HG02884 (cell line): ENCODE data around the gene HOXB6.

Source experiments
- ATAC-seq: cut with Tn5 transposase; IDR thresholded peaks from one replicate; pipeline ENCODE4 v1.9.1; 2021; ENCODE audit warnings: mild to moderate bottlenecking, moderate library complexity; ENCODE audit not compliant: unreplicated experiment

Gene HOXB6

DNA sequence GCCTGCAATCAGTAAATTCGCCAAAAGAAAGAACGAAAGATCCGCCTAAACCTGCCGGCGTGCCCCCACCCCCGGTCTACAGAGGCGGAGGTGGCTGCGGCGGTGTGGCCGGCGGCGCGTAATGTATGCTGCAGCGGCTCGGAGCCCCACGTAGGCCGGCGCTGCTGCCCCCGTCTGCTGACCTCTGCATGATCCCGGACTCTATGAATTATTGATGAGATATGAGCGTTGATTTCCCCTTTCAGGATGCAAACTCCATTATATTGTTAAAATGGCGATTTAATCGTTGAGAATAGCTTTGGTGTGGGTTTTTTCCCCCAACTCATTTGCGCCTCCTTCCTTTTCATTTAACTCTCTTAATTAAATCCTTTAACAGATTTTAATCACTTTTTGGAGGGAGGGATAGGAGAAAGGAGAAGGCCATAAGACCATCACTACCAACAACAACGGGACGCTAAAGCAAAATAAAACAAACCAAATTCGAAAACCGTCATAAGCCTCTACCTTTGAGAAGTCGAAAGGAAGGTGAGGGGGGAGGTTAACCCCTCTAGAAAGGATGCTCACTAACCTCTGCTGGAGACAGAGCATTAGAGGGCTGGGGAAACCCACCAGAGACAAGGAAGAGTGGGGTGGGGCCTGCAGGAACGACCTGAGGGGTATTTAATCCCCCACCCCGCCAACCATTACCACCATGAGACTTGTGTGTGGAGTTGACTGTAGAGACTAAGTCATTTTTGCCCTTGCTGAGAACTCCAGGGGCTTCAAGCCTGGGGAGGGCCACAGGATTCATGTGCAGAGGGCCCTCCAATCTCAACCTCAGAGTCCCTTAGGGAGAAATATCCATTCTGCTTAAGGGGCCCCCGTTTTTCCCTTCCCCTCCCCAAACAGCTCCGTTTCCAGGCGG, 18.2 kb downstream of the HOXB6 start:
- no peak for ATAC-seq

DNA sequence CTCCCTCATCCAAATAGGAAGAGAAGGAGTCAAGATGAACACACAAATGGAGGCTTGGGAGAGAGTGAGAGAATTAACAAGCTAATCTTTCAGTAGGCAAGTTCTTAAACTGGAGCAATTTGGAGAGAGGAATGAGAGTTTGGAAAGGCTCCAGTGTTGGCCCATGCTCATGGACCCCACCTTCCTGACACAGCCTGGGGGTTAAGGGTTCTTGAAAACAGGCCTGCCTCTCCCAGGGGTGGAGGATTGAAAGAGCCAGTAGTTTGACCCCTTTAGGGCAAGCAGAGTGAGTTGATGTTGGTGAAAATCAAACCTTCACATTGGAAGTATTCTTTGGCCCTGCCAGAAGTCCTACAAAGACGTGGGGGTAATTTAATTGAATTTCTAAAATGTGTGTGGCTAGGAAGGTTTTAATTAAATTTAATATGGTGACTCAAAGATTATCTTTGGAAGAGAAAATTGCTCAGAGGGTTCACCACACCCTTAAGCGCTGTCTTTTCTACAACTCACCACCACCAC, 20.5 kb downstream of the HOXB6 start:
- no peak for ATAC-seq

DNA sequence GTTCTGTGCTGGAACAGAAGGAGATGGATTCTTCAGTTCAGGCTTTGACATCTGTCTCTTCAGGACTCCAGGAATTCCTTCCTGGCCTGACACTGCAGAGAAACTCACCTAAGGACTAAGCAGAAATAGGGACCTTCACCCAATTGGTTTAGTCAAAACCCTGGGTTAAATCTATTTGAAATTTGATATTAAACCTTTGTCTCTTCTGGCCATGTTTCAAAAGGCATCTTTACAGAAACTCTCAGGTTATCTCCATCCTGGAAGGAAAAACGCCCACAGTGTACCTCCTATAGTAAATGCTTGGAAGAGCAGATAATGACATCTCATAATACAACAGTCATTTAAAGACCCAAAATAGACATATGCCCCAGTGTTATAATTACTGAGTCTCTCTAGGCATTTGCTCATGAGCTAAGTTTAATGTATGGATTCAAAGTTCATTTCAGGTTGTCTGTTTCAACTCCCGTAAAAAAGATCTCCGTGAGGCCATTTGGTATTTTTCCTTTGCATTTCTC, 21.0 kb downstream of the HOXB6 start:
- ATAC-seq = no peak

DNA sequence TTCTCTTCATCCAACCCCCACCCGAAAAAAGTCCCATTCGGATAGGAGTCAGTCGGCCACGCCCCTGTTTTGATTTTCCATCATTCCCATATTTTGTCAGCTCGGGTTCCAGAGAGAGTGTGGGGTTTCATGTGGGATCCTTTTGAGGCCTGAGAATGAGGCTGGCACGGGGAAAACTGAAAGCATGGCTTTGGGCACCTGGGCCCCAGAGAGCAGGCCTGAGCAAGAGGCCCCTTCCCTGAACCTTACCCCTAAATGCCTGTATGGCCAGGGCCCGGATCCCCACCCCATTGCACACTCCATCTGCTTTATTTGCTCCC, 22.1 kb downstream of the HOXB6 start:
- ATAC-seq = no peak

DNA sequence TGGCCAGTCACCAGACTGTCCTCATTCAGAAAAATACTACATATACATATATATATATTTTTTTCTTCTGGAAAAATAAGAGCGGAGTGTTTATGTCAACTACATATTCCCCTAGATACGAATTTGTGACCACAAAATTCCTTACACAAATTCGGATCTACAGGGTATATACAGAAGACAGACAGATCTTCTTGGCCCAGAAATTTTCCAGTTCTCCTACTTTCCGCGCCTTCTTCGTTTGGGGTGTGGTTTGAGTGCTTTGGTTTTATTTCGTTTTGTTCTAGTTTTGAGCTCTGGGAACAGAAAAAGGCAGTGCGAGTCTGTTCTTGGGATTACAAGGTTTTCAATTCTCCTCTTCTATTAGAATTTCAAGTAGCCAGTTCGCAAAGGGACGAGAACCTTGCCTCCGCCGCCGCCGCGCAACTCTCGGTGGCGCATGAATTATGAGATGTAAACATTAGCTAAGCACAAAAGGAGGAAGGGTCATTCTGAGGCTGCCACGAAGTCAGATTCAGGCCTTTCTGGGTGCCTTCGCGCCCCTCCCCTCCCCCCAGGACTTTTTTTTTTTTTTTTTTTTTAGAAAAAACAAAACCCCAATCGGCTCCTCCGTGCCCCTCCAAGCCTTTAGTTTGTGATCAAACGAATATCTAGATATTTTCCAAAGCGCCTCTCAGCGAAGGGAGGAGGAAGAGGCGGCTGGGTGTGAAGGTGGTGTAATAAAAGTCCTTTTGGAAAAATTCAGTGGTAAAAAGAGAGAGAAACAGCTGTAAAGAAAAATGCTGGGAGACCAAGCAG, 24.8 kb downstream of the HOXB6 start:
- no peak for ATAC-seq

DNA sequence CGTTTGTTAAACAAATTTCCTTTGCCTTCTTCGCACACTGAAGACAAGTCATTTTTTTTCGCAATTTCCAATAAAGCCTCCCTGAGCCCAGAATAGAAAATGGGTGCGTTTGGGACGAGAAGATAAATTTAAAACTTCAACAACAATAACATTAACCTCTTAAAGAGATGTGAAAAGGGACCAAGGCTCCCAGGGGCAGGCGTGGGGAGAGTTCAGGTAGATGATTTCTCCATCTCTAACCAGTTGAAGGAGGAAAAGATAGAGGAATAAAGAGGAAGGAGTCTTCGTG, 25.4 kb downstream of the HOXB6 start:
- ATAC-seq = no peak

DNA sequence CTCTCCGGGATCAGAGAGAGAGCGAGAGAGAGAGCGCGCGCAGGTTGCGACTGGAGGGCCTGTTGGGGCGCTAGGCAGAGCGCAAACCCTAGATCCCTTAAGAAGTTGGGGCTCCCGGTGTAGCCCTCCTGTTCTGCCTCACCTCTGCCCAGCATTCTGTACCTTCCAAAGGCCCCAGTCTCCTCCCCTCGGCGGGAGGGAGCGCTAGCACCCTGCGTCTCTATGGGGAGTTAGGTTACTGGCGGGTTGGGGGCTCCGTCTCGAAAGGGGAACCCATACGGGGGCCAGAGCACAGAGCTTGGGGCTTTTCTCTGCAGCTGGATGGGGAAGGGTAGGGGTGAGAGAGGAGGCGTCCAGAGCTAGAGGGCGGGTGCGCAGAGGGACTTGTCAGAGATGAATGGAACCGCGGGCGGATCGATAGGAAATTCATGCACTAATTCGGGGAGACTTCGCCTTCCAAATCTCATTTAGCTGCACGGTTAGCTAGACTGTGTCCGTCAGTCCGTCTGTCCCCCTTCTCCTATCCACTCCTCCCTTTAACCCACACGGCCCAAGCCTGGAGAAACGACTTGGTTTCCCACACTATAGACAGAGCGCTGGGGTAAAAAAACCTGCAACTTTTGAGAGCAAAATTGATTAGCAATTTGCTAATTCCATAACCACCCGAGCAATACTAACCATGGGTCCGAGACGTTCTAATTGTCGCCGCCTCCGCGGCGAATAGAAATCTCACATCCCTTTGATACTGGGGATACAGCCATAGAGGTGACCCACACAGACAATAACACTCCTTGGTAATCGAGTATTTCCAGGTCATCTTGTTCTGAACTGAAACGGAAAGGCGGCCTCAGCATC, 25.9 kb downstream of the HOXB6 start:
- no peak for ATAC-seq

DNA sequence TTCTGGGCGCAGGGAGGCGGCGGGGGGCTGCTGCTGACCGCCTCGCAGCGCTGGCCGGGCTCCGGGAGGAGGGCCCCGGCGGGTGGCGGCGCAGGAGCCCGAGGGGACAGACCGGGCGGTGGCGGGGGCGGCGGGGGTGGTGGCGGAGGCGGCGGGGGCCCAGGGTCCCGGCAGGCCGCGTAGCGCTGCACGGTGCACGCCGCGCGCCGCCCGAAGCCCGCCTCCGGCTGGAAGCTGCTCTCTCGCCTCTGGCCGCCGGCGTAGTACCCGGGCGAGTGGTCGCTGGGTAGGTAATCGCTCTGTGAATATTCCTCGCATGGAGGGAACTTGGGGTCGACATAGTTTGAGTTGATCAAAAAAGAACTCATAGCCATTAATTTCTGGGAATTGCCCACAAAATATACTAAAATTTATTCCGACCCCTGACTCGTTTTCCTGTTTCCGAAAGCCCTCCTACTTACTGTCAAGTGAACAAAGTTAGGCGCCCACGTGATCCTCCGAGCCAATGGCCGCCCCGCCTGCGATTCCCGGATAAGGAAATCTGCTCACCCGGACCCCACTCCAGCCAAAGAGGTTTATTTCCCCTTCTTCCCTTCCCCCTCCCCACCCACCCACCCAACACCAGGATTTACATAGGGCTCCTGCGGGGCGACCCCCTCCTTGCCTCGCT, 26.7 kb downstream of the HOXB6 start, which contains the start of gene HOXB4:
HOXB4 (minus strand) TSS at position 405 of the 670 bp plus-strand sequence; CDS start at position 374, 31 bp downstream.
- ATAC-seq = no peak

DNA sequence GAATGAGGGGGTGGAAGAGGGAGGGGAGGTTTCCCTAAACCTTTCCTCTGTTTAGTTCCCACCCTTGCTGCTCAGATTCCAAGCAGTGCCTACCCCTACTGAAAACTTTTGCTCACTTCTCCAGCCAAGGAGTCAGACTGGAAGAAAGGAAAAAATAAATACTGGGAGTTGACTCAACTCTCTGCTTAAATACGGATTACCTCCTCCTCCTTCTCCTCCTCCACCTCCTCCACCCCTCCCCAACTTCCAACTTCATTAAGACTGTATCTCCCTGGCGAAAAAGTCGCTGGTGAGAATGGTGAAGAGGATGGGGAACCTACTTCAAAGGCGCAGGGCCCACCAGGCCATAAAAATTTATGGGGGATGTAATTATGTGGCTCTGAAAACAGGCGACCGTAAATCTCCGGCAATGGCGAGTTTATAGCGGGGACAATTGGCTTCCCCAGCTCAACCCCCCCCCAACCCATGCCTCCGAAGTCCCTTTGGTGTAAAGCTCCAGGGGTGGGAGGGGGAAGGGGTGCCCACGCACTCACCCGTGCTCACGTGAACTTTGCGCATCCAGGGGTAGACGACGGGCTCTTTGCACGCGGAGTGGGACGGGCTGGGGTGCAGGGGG, 27.3 kb downstream of the HOXB6 start:
- ATAC-seq = no peak

DNA sequence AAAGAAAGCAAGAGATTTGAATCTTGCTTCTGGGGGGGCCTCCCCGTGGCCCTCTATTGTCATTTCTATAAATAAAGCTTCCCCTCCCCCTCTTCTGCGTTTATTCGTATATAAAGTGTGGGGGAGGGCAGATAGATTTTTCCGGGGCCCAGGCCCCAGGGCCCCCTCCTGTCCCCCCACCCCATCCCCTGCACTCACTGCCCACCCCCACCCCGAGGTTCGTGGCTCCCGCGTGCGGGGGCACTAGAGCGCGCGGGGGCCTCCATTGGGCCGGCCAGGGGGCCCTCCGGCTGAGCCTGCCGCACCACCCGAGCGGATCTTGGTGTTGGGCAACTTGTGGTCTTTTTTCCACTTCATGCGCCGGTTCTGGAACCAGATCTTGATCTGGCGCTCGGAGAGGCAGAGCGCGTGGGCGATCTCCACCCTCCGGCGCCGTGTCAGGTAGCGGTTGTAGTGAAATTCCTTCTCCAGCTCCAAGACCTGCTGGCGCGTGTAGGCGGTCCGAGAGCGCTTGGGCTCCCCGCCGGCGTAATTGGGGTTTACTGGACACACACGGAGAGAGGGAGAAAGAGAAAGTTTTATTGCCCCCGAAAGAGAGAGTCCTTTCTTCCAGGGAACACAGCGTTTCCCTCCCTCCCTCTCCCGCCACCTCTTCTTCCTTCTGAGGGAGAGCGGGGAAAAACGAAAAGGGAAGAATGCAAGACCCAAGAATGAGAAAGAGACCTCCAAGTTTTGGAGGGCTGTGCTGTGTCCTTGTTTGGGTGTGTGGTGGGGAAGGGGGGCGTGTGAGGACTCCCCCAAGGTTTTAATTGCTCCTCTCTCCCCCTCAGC, 28.1 kb downstream of the HOXB6 start:
- no peak for ATAC-seq

DNA sequence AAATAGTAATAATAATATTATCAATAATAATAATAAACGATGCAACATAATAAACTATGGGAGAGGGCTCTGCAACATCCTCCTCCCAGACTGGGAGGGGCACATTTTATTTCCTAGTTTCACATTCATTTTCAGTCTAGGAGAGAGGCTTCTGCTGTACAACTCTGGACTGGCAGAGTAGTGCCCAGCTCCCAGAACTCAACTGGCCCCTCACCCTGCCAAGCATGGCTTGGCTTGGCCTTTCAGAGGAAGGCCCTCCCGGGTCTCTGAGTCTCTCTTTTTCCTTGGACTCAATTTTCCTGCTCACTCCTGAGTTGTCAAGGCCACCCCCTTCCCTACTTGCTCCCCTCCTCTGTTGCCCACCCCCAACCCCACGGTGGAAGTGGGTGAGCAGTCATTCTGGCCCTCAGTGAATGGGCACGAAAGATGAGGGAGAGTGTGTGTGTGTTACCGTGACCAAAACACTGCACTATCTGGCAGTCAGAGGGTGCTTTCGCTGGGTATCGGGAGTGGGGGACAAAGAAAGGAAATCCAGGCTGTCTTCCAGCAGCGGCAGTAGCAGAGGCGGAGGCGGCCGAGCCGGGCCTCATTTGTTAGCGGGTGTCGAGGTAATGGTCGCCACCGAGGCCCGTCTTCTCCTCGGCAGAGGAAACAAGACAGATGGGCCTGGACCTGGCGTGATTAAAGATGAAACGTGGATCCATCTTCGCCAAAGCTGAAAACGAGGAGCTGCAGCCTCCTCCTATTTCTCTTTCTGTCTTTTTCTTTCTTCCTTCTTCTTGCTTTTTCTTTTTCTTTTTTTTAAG, 28.9 kb downstream of the HOXB6 start:
- no peak for ATAC-seq

DNA sequence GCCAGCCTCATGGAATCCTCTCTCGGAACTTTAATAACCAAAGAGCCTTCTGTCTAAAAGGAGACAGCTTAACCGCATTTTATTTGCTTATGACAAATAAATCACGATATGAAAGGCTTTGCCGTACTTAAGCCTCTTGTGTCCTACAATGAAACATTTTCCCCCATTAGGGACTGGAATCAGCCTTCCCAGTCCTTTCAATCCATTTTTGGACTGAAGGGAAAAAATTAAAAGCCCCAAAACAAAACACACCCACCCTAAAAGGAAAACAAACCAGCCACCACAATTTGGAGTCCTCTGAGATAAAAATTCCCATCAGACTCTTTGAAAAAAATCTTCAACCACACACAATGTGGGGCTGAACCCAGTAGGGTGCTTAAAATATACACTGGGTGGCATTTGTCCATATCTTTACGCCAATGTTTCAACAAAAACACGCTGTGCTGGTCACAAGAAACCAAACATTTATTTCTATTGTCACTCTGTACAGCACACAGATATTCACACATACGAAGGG, 29.7 kb downstream of the HOXB6 start:
- no peak for ATAC-seq

DNA sequence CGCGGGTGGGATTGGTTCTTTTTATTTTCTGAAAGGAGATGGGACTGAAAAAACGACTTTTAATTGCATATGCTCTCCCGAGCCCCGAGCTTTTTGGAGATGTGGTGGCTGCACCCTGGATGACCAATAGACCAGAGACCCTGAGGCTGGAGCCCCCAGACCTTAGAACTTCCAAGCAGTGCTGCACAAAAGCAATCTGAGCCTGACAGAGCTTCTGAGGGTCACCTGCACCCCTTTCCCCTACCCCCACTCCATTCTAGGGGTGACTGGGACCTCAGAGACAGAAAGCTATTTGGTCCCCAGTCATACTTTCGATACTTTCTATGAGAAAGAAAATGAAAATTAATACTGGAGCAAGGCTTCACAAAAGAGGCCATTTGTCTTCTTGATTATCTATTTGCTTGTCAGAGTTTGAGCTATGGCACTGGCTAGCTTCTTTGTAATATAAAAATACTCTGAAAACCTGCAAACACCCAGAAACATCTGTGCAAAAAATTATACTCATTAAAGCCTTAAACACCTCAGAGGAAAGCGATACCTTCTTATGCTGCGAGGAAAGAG, 30.2 kb downstream of the HOXB6 start:
- no peak for ATAC-seq

DNA sequence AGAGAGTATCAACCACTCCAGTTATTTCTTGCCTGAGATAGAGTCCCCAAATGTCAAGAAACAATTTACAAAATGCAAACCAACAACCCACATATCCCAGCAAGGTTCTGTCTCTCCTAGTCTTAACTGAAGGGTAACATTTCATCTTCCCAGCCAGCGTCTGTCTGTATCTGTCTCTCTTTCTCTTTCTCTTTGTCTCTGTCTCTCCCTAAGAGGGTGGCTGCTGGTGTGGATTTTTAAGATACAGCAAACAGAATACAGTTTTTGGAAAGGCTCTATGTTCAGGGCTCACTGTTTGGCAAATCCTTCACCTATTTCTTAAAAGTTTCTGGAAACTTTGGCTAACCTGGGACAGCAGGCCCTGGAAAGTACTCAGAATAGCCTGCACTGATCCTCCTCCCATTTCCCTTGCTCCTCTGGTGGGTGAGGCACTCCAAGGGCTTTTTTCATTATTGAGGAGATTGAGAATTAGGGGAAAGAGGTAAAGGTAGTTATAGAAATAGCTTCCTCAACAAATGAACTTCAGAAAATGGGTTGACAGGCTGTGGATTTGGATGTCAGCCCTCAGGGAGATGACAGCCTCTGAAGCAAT, 32.9 kb downstream of the HOXB6 start:
- ATAC-seq = no peak

DNA sequence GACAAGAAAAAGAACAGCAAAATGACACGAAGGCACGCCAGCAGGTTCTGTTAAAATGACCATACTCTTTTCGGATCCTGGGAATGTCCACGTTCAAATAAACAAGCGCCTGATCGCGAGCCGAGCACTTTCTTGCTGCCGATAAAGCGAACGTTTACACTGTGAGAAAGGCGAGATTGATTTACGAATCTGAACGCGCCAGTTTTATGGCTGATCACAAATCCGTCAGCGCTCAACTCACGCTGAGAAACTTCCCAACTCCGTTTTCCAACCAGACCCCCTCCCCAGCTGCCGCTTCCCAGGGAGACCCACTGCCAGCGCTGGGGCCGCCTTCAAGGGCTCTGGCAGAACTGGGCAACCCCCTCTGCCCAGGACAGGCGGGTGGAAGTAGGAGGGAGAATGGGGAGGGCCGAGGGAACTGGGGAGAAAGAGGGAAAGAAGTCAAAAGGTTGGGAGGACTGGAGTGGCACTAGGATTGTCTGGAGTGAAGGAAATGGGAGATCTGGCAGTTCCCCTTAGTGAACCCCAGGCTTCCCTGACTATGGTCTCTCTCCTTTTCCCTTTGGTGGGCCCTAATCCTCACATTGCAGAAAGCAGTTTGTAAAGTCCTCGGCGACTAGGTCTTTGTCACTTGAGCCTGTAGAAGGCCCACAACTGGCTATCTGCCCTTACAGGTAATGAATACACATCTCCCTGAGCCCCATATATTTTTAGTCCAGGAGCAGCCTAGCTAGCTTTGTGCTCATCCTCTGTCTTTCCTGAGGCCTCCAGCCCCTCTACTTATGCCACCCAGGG, 33.6 kb downstream of the HOXB6 start:
- ATAC-seq = no peak

DNA sequence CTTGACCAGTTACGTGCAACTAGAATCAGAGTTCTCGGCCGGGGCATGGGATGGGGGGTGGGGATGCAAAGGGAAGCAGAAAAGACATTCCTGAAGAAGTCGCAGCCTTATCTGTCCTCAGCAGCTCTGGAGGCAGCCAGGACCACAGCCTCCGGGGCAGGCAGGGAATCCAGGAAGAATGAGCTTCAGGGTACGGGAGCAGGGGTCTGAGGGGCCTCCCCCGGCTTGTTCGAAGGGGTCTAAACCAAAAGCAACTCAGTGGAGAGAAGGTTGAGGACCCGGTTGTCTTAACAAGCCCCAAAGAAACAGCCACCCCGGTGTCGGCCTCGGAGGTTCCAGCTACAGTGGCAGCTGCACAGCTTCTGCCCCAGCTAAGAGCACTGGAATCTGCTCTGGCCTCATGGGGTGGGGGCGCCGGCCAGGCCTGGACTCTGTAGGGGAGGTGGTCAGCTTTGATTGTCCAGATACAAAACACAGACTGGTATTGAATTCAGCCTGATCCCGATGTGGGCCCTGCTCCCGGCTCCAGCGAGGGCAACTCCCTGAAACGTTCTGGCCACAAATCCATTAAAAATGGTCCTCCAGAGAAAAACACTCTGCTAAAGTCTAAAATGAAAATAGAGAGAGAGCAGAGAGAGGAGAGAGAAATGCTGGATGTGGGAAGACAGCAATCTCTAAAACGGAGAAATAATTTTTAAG, 34.3 kb downstream of the HOXB6 start:
- no peak for ATAC-seq
